Thyroid gland (tissue), 4 donors: ENCODE data around the gene KCNG4. TPM values are rescaled to one million over a fixed set of nuclear protein-coding genes. Genes with fewer than 3 reads are reported as not detected.

Source experiments
- DNase-seq, 2 donors: peaks; one replicate each; pipeline ENCODE4 v3.0.0-alpha.2; 2019
- H3K27ac ChIP-seq, 3 donors: fragments of 200-600 bp; sonication (generic); 1 replicate in 2 of 3; 2 replicates in 1 of 3; pipeline ENCODE4 v1.5.1; 2016 to 2019; ENCODE audit warnings: mild to moderate bottlenecking in 1 of 3, moderate library complexity in 1 of 3
- H3K27me3 ChIP-seq: fragments of 200-600 bp; sonication (generic); one replicate; pipeline ENCODE4 v1.5.1; 2019
- H3K36me3 ChIP-seq, 2 donors: fragments of 200-600 bp; sonication (generic); one replicate each; pipeline ENCODE4 v1.5.1; 2016 to 2019
- H3K4me1 ChIP-seq, 2 donors: fragments of 200-600 bp; sonication (generic); one replicate each; pipeline ENCODE4 v1.5.1; 2017 to 2019
- H3K4me3 ChIP-seq, 3 donors: fragments of 200-600 bp; sonication (generic); replicated peaks in 1 of 3; 1 replicate in 2 of 3; 2 replicates in 1 of 3; pipeline ENCODE4 v1.5.1; 2016; ENCODE audit warnings: mild to moderate bottlenecking in 1 of 3
- H3K9me3 ChIP-seq: fragments of 200-600 bp; sonication (generic); one replicate; pipeline ENCODE4 v1.5.1; 2017
- CTCF ChIP-seq, 6 experiments: fragments of 200-600 bp in 3 of 6; fragments of 450-650 bp in 3 of 6; sonication (generic) in 3 of 6; IDR thresholded peaks; one replicate each; pipeline ENCODE4 v1.5.1; 2016 to 2019; ENCODE audit warnings: antibody characterized with exemption in 6 of 6, mild to moderate bottlenecking in 2 of 6, inconsistent platforms in 1 of 6, moderate library complexity in 1 of 6
- POLR2A ChIP-seq, 2 donors: fragments of 450-650 bp; IDR thresholded peaks; one replicate each; pipeline ENCODE4 v1.6.1; 2017; ENCODE audit warnings: antibody characterized with exemption in 2 of 2, mild to moderate bottlenecking in 2 of 2, moderate library complexity in 1 of 2
- WGBS, 2 donors: methylation state at CpG; one replicate each; pipeline ENCODE4 v1.1.5; 2017; 5-methylcytosine and 5-hydroxymethylcytosine counted together
- intact Hi-C: fragments of 100-400 bp; cut with DNase I; formaldehyde crosslinking; loops from one replicate; pipeline ENCODE4 v1.15.1; 2023
- total RNA-seq, 4 donors: library from RNA; depleted of rRNA; stranded (reverse); fragments of >200 nt; gene quantifications; one replicate each; pipeline ENCODE4 v1.2.3, GENCODE V29; 2016

KCNG4 gene
- total RNA-seq, 4 donors from 2014 or later = not detected

GRCh38 chr16:84244728-84245127 is 4.9 kb upstream of the KCNG4 start:
- no peak for TF ChIP-seq POLR2A (IDR thresholded peaks at IDR 0.05)
- no peak for TF ChIP-seq CTCF (IDR thresholded peaks at IDR 0.05)
- H3K4me1 ChIP-seq = no peaks in the 10 kb centered on the region

GRCh38 chr16:84243732-84244131 is 3.9 kb upstream of the KCNG4 start:
- H3K4me3 ChIP-seq = no peak overlapping the region
- WGBS, 2 donors = 93 to 100% methylated on average over 1 of the region's 1 CpG
- DNase-seq = no peak
- TF ChIP-seq CTCF (IDR thresholded peaks at IDR 0.05) = no peak
- no peak for TF ChIP-seq POLR2A (IDR thresholded peaks at IDR 0.05)
- H3K27me3 ChIP-seq = no peaks in the 10 kb centered on the region
- no peaks in the 10 kb centered on the region for H3K36me3 ChIP-seq
- intact Hi-C loops = no loop called here
- H3K9me3 ChIP-seq = no peaks in the 10 kb centered on the region
- H3K4me1 ChIP-seq = peaks cover 9% of the 10 kb centered on the region in 2 donors
- no peak overlapping the region for H3K27ac ChIP-seq

More at GRCh38 chr16:84244728-84245127, 4.9 kb upstream of the KCNG4 start:
- H3K4me3 ChIP-seq = no peak overlapping the region
- no peaks in the 10 kb centered on the region for H3K9me3 ChIP-seq
- H3K27ac ChIP-seq = no peak overlapping the region
- intact Hi-C loops = no loop called here
- no peak for DNase-seq
- 94 to 98% methylated on average over 2 of the region's 2 CpGs for WGBS, 2 donors
- H3K36me3 ChIP-seq = no peaks in the 10 kb centered on the region
- no peaks in the 10 kb centered on the region for H3K27me3 ChIP-seq

- DNase-seq = no peak
- WGBS, 2 donors = 87 to 89% methylated on average over 9 of the region's 9 CpGs
Observed at GRCh38 chr16:84242839-84243238, 3.0 kb upstream of the KCNG4 start.

GRCh38 chr16:84241778-84242177 is 2.0 kb upstream of the KCNG4 start:
- Histone ChIP-seq H3K9me3 (no peaks in the 10 kb centered on the region), H3K27me3 (no peaks in the 10 kb centered on the region), H3K27ac (no peak overlapping the region), H3K36me3 (no peaks in the 10 kb centered on the region), H3K4me3 (no peak overlapping the region), H3K4me1 (peaks cover 12 to 19% of the 10 kb centered on the region in 2 donors)
- no peak for DNase-seq
- intact Hi-C loops = no loop called here
- TF ChIP-seq CTCF (IDR thresholded peaks at IDR 0.05) = no peak
- no peak for TF ChIP-seq POLR2A (IDR thresholded peaks at IDR 0.05)
- WGBS, 2 donors = 78 to 79% methylated on average over 1 of the region's 1 CpG

More at GRCh38 chr16:84242839-84243238, 3.0 kb upstream of the KCNG4 start:
- Histone ChIP-seq H3K4me3 (no peak overlapping the region), H3K9me3 (no peaks in the 10 kb centered on the region), H3K36me3 (no peaks in the 10 kb centered on the region), H3K4me1 (peaks cover 12 to 18% of the 10 kb centered on the region in 2 donors), H3K27ac (no peak overlapping the region), H3K27me3 (no peaks in the 10 kb centered on the region)
- TF ChIP-seq CTCF (IDR thresholded peaks at IDR 0.05) (no peak), POLR2A (IDR thresholded peaks at IDR 0.05) (no peak)
- intact Hi-C loops = no loop called here

- no peak for DNase-seq
- WGBS, 2 donors = 80 to 88% methylated on average over 2 of the region's 2 CpGs
- H3K4me3 ChIP-seq = no peak overlapping the region
- no peaks in the 10 kb centered on the region for H3K9me3 ChIP-seq
- H3K36me3 ChIP-seq = no peaks in the 10 kb centered on the region
- no peaks in the 10 kb centered on the region for H3K27me3 ChIP-seq
- peaks cover 12 to 19% of the 10 kb centered on the region in 2 donors for H3K4me1 ChIP-seq
- TF ChIP-seq POLR2A (IDR thresholded peaks at IDR 0.05) = no peak
- no peak for TF ChIP-seq CTCF (IDR thresholded peaks at IDR 0.05)
- intact Hi-C loops = no loop called here
- H3K27ac ChIP-seq = no peak overlapping the region
Observed at GRCh38 chr16:84240455-84240854, 643 bp upstream of the KCNG4 start.
